T-helper 2 cell treated with Interferon-gamma antibody and Interleukin-4, amounts not matched to agents 5 μg/mL and 100 μg/mL, for 36 hours (primary cell): ENCODE results near the gene NCDN.
A peak's percentile ranks its signal among the peaks of the same experiment; 100 is the strongest.

Experiments used
- DNase-seq: peaks from one replicate; pipeline ENCODE4 v3.0.0; 2021; ENCODE audit warnings: low spot score
- H3K27ac Mint-ChIP-seq: one replicate; pipeline ENCODE4 v1.8.0; 2021; ENCODE audit warnings: mild to moderate bottlenecking, mixed read lengths
- H3K27me3 Mint-ChIP-seq: one replicate; pipeline ENCODE4 v1.8.0; 2021; ENCODE audit warnings: low read depth, mixed read lengths
- H3K36me3 Mint-ChIP-seq: one replicate; pipeline ENCODE4 v1.8.0; 2021; ENCODE audit warnings: low read depth, mixed read lengths
- H3K4me1 Mint-ChIP-seq: one replicate; pipeline ENCODE4 v1.8.0; 2021; ENCODE audit warnings: low read depth, mixed read lengths
- H3K4me3 Mint-ChIP-seq: one replicate; pipeline ENCODE4 v1.8.0; 2022; ENCODE audit warnings: mild to moderate bottlenecking, moderate library complexity, mixed read lengths
- H3K9me3 Mint-ChIP-seq: one replicate; pipeline ENCODE4 v1.8.0; 2021; ENCODE audit warnings: mixed read lengths

Gene NCDN

DNA sequence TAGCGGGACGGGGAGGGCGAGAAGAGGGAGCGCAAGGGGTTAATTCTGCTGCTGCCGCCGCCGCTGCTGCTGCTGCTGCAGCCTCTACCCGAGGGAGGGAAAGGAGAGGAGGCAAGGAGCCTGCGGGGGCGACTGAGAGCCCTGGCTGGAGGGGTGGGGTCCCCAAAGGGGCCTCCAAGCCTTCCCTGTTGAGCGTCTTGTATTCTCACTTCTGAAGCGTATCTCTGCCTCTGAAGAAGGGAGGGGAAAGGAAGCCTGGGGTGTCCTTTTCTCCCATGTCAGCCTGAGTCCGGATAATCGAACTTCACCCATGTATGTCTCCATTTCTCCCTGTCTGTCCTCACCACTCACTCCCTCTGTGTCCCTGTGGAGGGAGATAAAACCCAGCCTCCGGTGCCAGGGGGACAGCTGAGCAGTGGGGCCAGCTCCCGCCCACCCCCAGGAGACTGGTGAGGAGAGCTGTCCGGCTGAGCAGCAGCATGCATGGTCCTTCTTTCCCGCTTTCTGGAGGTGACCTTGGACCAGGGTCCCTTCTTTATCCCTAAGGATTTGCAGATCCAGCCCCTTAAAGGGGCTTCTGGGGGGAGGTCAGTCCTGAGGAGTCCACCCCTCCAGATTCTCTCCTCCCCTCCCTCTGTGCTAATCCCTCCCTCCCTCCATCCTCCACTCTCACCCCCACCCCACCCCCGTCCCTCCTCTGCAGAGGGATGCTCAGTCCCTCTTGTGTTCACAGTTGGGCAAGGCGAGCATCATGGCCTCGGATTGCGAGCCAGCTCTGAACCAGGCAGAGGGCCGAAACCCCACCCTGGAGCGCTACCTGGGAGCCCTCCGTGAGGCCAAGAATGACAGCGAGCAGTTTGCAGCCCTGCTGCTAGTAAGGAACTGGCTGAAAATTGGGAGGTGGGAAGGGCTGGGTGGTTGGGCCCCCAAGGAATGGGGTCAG lies 1.0 kb downstream of the NCDN start:
- Mint-ChIP-seq H3K9me3 (no peaks in the 10 kb centered on the region), H3K27me3 (peaks cover 3% of the 10 kb centered on the region), H3K4me3 (peak overlapping the region; percentile 97), H3K36me3 (peaks cover 15% of the 10 kb centered on the region), H3K27ac (peak overlapping the region; percentile 98), H3K4me1 (peaks cover 33% of the 10 kb centered on the region)
- DNase-seq = no peak

DNA sequence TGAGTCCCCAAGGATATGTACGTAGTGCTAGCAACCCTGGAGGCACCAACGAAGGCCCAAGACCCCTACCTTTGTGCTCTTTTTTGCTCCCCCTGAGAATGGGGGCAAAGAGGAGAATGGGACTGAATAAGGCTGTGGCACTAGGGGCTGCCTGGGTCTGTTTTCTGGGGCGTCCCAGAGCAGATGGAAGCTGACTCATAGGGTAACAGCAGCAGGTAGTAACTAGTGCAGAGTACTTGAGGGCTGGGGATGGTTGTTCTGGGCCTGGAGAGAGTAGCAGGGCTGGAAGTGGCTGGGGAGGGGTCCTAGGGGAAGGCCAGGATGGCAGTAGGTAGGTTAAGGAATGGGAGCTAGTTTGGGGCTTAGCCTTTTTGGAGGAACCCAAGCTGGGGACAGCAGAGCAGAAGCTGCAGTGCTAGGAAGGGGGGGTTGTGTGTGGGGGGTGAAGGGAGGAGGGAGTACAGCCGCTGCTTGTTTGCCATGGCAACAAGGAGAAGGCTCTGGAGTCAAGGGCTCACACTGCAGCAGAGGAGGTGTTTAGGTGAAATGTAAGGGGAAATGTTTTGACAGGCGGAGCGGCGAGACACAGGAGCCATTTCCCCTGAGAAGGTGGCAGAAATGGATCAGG lies 1.8 kb downstream of the NCDN start:
- peaks cover 3% of the 10 kb centered on the region for H3K27me3 Mint-ChIP-seq
- peaks cover 12% of the 10 kb centered on the region for H3K36me3 Mint-ChIP-seq
- H3K4me1 Mint-ChIP-seq = peaks cover 32% of the 10 kb centered on the region
- peak overlapping the region; percentile 11 for H3K27ac Mint-ChIP-seq
- H3K9me3 Mint-ChIP-seq = no peaks in the 10 kb centered on the region
- H3K4me3 Mint-ChIP-seq = peak overlapping the region; percentile 15
- no peak for DNase-seq

DNA sequence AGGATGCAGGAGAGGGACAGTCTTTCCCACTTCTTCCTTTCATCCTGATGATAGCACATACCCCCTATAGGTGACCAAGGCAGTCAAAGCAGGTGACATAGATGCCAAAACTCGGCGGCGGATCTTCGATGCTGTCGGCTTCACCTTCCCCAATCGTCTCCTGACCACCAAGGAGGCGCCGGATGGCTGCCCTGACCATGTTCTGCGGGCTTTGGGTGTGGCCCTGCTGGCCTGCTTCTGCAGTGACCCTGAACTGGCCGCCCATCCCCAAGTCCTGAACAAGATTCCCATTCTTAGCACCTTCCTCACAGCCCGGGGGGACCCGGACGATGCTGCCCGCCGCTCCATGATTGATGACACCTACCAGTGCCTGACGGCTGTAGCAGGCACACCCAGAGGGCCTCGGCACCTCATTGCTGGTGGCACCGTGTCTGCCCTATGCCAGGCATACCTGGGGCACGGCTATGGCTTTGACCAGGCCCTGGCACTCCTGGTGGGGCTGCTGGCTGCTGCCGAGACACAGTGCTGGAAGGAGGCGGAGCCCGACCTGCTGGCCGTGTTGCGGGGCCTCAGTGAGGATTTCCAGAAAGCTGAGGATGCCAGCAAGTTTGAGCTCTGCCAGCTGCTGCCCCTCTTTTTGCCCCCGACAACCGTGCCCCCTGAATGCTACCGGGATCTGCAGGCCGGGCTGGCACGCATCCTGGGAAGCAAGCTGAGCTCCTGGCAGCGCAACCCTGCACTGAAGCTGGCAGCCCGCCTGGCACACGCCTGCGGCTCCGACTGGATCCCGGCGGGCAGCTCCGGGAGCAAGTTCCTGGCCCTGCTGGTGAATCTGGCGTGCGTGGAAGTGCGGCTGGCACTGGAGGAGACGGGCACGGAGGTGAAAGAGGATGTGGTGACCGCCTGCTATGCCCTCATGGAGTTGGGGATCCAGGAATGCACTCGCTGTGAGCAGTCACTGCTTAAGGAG lies 2.9 kb downstream of the NCDN start:
- no peak overlapping the region for H3K4me3 Mint-ChIP-seq
- H3K27me3 Mint-ChIP-seq = peaks cover 3% of the 10 kb centered on the region
- peaks cover 16% of the 10 kb centered on the region for H3K36me3 Mint-ChIP-seq
- H3K9me3 Mint-ChIP-seq = no peaks in the 10 kb centered on the region
- H3K4me1 Mint-ChIP-seq = peaks cover 24% of the 10 kb centered on the region
- no peak overlapping the region for H3K27ac Mint-ChIP-seq
- DNase-seq = no peak

DNA sequence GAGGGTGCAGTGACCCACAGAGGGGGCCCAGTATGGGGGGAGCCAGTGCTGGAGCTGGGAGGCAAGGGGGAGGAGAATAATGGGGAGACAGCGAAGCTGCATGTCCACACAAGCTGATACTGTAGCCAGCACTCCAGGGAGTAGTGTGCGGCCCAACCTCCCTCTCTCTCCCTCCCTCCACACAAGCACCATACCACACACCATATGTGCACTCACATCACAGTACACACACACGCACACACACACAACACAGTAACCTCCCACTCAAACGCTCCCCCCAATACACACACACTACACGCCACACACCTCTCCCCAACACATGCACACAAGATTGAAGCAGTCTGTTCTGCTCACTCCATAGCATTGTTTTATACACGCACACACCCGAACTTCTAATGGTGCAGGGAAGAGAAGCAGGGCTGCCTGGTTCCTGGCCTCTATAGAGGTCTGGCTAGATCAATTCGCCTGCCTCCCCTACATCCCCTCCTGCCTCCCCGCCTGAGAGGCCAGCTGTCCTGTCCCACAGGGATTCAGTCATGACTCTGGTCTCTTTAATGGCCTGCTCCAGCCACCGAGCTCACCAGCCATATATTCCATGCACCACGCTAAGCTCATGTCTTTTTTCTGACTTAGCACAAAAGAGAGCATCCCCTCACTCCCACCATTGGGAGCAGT lies 3.8 kb downstream of the NCDN start:
- Mint-ChIP-seq H3K27ac (no peak overlapping the region), H3K36me3 (peaks cover 16% of the 10 kb centered on the region), H3K4me1 (peaks cover 15% of the 10 kb centered on the region), H3K4me3 (no peak overlapping the region), H3K9me3 (no peaks in the 10 kb centered on the region), H3K27me3 (peaks cover 3% of the 10 kb centered on the region)
- DNase-seq = no peak

DNA sequence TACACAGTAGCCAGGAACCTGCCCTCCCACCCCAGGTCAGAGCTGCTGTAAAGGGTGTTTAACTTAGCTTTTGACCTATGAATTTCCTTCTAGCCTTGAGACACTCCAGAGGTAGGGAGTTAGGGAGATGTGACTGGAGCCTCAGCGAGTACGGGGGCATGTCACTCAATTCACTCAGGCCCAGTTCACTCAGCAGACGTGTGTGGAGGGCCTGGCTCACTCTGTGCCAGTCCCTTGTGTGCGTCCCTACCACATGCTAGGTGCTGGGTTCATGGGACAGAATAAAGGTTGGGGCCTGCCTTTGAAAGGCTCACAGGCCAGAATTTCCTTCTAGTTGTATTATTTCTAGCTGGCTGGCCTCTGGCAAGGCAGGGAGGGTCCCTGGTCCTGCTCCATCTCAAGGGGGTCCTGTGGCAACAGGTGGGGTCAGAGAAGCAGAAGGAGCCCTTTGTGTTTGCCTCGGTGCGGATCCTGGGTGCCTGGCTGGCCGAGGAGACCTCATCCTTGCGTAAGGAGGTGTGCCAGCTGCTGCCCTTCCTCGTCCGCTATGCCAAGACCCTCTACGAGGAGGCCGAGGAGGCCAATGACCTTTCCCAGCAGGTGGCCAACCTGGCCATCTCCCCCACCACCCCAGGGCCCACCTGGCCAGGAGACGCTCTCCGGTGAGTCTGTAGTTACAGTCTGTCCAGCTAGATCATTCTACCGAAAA lies 4.5 kb downstream of the NCDN start:
- H3K9me3 Mint-ChIP-seq = no peaks in the 10 kb centered on the region
- H3K27me3 Mint-ChIP-seq = peaks cover 3% of the 10 kb centered on the region
- no peak for DNase-seq
- peaks cover 16% of the 10 kb centered on the region for H3K36me3 Mint-ChIP-seq
- peaks cover 11% of the 10 kb centered on the region for H3K4me1 Mint-ChIP-seq
- H3K27ac Mint-ChIP-seq = no peak overlapping the region
- no peak overlapping the region for H3K4me3 Mint-ChIP-seq

DNA sequence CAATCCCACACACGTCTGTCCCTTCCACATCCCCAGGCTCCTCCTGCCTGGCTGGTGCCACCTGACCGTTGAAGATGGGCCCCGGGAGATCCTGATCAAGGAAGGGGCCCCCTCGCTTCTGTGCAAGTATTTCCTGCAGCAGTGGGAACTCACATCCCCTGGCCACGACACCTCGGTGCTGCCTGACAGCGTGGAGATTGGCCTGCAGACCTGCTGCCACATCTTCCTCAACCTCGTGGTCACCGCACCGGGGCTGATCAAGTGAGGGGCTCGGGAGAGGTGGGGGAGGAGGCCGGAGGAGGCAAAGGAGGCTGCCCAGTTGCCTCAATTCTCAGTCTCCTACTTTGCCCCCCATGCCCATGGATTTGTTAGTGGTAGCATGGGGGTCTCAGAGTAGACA lies 5.6 kb downstream of the NCDN start:
- DNase-seq = no peak
- H3K36me3 Mint-ChIP-seq = peaks cover 13% of the 10 kb centered on the region
- no peaks in the 10 kb centered on the region for H3K9me3 Mint-ChIP-seq
- no peak overlapping the region for H3K4me3 Mint-ChIP-seq
- no peak overlapping the region for H3K27ac Mint-ChIP-seq
- H3K27me3 Mint-ChIP-seq = peaks cover under 1% of the 10 kb centered on the region
- H3K4me1 Mint-ChIP-seq = peaks cover 8% of the 10 kb centered on the region

DNA sequence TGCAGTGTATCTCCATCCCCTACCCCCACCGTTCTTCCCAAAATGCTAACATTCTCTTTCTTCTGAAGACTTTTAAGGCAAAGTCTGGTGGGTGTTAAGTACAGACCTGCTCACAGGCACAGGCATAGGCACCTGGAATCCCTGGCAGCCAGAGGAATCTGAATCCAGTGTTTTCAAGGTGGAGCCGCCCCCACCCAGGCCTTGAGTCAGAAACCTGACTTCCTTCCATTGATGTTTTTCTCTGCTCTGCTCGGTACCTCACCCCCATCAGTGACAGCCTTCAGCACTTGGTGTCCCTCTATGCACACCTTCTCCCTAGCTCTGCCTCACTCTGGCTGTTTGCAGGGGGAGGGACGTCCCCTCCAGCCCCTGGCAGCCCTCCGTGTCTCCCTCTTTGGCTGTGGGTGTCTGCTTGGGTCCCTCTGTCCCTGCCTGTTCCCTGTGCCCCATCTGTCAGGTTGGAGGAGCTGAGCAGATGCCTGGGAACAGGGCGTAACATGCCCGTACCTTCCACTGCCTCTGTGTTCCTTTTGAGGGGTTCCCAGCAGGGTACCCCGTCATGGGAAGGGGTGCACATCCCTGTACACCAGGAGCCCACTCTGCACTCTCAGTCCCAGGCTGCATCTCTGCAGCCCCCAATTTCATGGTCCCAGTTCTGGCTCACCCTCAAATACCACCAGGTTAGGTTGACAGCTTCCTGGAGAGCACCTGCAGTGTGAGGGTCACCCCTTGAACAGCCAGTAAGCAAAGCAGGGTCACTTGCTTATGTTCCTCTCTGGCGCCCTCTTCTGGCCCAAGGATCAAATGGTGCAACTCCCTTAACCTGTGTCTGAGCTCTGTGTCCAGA lies 6.7 kb downstream of the NCDN start:
- DNase-seq = peak; percentile 66
- Mint-ChIP-seq H3K9me3 (no peaks in the 10 kb centered on the region), H3K27me3 (no peaks in the 10 kb centered on the region), H3K4me1 (peaks cover 9% of the 10 kb centered on the region), H3K36me3 (peaks cover 13% of the 10 kb centered on the region), H3K4me3 (no peak overlapping the region), H3K27ac (no peak overlapping the region)

DNA sequence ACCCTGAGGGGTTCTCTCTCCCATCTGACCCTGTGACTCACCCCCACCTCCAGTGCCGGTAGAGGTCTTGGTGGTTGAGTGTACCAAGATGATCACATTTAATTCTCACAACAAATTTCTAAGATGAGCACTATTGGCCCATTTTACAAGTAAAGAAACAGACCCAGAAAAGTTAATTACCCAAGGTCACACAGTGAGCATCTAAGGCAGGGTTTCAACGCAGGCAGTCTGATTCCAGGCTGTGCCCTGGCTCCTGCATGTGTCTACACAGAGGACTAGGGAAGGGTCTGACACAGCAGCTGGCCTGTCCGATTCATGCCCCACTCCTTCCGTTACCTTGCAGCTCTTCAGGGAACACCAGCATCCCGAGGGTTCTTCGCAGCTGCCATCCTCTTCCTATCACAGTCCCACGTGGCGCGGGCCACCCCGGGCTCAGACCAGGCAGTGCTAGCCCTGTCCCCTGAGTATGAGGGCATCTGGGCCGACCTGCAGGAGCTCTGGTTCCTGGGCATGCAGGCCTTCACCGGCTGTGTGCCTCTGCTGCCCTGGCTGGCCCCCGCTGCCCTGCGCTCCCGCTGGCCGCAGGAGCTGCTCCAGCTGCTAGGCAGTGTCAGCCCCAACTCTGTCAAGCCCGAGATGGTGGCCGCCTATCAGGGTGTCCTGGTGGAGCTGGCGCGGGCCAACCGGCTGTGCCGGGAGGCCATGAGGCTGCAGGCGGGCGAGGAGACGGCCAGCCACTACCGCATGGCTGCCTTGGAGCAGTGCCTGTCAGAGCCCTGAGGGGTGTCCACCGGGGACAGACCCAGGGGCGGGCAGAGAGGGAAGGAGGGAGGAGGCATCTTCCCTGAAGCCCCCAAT lies 7.5 kb downstream of the NCDN start:
- Mint-ChIP-seq H3K36me3 (peaks cover 13% of the 10 kb centered on the region), H3K4me3 (no peak overlapping the region), H3K27ac (no peak overlapping the region), H3K4me1 (peaks cover 9% of the 10 kb centered on the region), H3K9me3 (no peaks in the 10 kb centered on the region), H3K27me3 (no peaks in the 10 kb centered on the region)
- no peak for DNase-seq

DNA sequence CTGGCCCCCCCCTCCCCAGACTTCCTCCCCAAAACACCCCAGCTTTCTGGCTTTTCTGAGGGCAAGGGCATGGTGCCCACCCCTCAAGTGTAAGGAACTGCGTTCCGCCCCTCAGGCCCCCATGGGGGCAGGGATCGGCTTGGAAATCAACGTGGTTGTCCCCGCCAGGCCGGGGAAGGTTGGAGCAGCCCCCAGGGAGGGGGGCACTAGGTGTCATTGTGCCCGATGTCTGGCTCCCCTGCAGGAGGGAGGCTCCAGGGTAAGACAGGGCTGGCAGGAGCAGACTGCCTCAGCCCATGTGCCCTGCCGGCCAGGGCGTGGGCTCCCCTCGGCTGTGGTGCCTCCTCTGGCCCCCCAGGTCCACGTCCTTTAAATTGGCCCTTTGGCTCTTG lies 8.1 kb downstream of the NCDN start:
- Mint-ChIP-seq H3K9me3 (no peaks in the 10 kb centered on the region), H3K4me3 (no peak overlapping the region), H3K36me3 (peaks cover 13% of the 10 kb centered on the region), H3K4me1 (peaks cover 11% of the 10 kb centered on the region), H3K27me3 (peaks cover 6% of the 10 kb centered on the region), H3K27ac (no peak overlapping the region)
- no peak for DNase-seq

DNA sequence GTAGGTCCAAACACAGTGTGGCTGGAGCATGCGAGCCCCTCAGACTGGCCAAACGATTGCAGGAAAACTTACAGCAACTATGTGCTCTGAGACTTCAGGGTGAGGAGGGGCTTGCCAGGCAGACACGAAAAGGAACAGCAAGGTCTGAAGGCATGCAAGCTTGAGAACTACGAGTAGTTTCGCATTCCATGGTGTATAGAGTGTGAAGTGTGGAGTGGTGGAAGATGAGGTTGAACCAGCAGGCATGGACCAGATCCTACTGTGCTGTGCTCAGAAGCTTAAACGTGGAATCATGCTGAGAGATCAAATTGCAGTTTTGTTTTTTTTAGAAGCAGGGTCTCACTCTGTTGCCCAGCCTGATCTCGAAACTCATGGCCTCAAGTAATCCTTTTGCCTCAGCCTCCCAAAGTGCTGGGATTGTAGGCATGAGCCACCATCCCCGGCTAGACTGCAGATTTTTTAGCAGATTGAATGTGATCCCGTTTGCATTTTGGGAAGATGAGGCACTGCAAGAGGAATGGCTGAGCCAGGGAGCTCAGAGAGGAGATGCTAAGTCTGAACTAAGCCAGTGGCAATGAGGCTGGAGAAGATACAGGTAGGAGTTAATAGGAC lies 10.5 kb downstream of the NCDN start:
- no peak for DNase-seq
- Mint-ChIP-seq H3K36me3 (peaks cover 9% of the 10 kb centered on the region), H3K4me3 (no peak overlapping the region), H3K27ac (no peak overlapping the region), H3K9me3 (no peaks in the 10 kb centered on the region), H3K4me1 (peaks cover 8% of the 10 kb centered on the region), H3K27me3 (peaks cover 25% of the 10 kb centered on the region)

DNA sequence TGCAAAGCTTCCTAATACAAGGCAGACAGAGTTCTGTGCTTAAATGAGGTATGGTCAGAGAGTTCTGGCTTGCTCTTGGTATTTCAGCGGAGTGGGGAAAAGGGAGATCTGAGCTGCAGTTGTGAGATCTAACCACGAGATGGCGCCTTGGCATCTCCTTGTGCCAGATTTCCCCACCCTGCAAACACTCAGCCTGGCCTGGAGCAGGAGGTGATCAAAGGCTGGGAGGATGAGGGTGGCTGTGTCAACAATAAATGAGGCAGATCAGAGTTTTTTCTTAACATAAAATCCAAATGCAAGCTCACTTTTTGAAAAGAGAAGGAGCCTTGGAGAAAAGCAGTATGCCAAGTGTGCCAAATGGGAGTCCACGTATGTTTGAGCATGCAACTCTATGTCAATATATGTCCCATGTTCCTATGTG lies 11.4 kb downstream of the NCDN start:
- H3K36me3 Mint-ChIP-seq = peaks cover 6% of the 10 kb centered on the region
- peaks cover 6% of the 10 kb centered on the region for H3K4me1 Mint-ChIP-seq
- H3K27me3 Mint-ChIP-seq = peaks cover 25% of the 10 kb centered on the region
- peak; percentile 45 for DNase-seq
- no peaks in the 10 kb centered on the region for H3K9me3 Mint-ChIP-seq
- H3K4me3 Mint-ChIP-seq = no peak overlapping the region
- no peak overlapping the region for H3K27ac Mint-ChIP-seq
